Spleen (tissue), 7 donors: ENCODE results near the gene FOXF2.

Experiments used
- CTCF ChIP-seq, 11 experiments: fragments of 200-600 bp in 7 of 11; fragments of 450-650 bp in 4 of 11; sonication (generic) in 4 of 11; IDR thresholded peaks in 8 of 11; conservative IDR thresholded peaks in 3 of 11; 1 replicate in 7 of 11; 2 replicates in 4 of 11; pipeline versions ENCODE4 v1.4.0 to v1.8.0; 2016 to 2021; ENCODE audit warnings: antibody characterized with exemption in 11 of 11, inconsistent platforms in 4 of 11, mild to moderate bottlenecking in 1 of 11
- POLR2A ChIP-seq, 3 donors: fragments of 450-650 bp; IDR thresholded peaks; one replicate each; pipeline ENCODE4 v1.5.1; 2017; ENCODE audit warnings: antibody characterized with exemption in 3 of 3, mild to moderate bottlenecking in 1 of 3
- donor health status: DM: no; HTN: no; CAD: no; lungs with moderate emphysema.
- donor health status: DM: no; HTN: no; CAD: no.
- donor health status: DM: no; HTN: no; CAD: no.

- no peak for TF ChIP-seq CTCF (IDR thresholded peaks at IDR 0.05 in 8 of 11, conservative IDR thresholded peaks at IDR 0.05 in 3 of 11)
- no peak for TF ChIP-seq POLR2A (IDR thresholded peaks at IDR 0.05)
Observed at GRCh38 chr6:1385129-1386037, 4.0 kb upstream of the FOXF2 start.
